ENCODE measurements around the gene RET.

GRCh38 chr10:43078175-43078985 lies 1.5 kb downstream of the RET start:
- TF ChIP-seq CTCF (IDR thresholded peaks at IDR 0.05) (no peak), POLR2A (IDR thresholded peaks at IDR 0.05) (no peak)

Data from thyroid gland (tissue), 4 donors.